MM.1S (cell line): ENCODE data around the gene CDHR1.

Source experiments
- DNase-seq: peaks from one replicate; pipeline ENCODE4 v3.0.0-alpha.2; 2015
- H2AFZ ChIP-seq: fragments of 300-600 bp; sonication (generic); 2 replicates; pipeline ENCODE4 v1.6.0; 2016; ENCODE audit warnings: antibody characterized with exemption, low read length
- H3F3A ChIP-seq: fragments of 300-600 bp; sonication (generic); 2 replicates; pipeline ENCODE4 v1.6.1; 2016; ENCODE audit warnings: mild to moderate bottlenecking, antibody characterized with exemption, low read length, moderate library complexity, mixed read lengths; ENCODE audit not compliant: insufficient read depth
- H3K27ac ChIP-seq: fragments of 300-600 bp; sonication (generic); 2 replicates; pipeline ENCODE4 v1.5.1; 2016; ENCODE audit warnings: mild to moderate bottlenecking, low read length
- H3K27me3 ChIP-seq: fragments of 300-600 bp; sonication (generic); replicated peaks from 2 replicates; pipeline ENCODE4 v1.6.0; 2016; ENCODE audit warnings: low read length; ENCODE audit not compliant: insufficient read depth
- H3K36me3 ChIP-seq: fragments of 300-600 bp; sonication (generic); replicated peaks from 2 replicates; pipeline ENCODE4 v1.6.1; 2016; ENCODE audit warnings: mild to moderate bottlenecking, low read length, mixed read lengths; ENCODE audit not compliant: insufficient read depth
- H3K4me1 ChIP-seq: fragments of 300-600 bp; sonication (generic); 2 replicates; pipeline ENCODE4 v1.6.1; 2016; ENCODE audit warnings: low read length, mixed read lengths
- H3K4me2 ChIP-seq: fragments of 300-600 bp; sonication (generic); 2 replicates; pipeline ENCODE4 v1.6.0; 2016; ENCODE audit warnings: low read depth, low read length
- H3K4me3 ChIP-seq: fragments of 300-600 bp; sonication (generic); 2 replicates; pipeline ENCODE4 v1.5.1; 2016; ENCODE audit warnings: low read length, mixed read lengths
- H3K79me2 ChIP-seq: fragments of 300-600 bp; sonication (generic); 2 replicates; pipeline ENCODE4 v1.6.1; 2016; ENCODE audit warnings: mixed run types, low read length, mixed read lengths
- H3K9ac ChIP-seq: fragments of 300-600 bp; sonication (generic); 2 replicates; pipeline ENCODE4 v1.6.1; 2016; ENCODE audit warnings: low read length, mixed read lengths
- H3K9me2 ChIP-seq: fragments of 300-600 bp; sonication (generic); replicated peaks from 2 replicates; pipeline ENCODE4 v1.6.1; 2016; ENCODE audit warnings: mild to moderate bottlenecking, low read length, mixed read lengths; ENCODE audit not compliant: insufficient read depth
- H3K9me3 ChIP-seq: fragments of 300-600 bp; sonication (generic); replicated peaks from 2 replicates; pipeline ENCODE4 v1.6.1; 2016; ENCODE audit warnings: mild to moderate bottlenecking, low read length, mixed read lengths; ENCODE audit not compliant: insufficient read depth
- H4K20me1 ChIP-seq: fragments of 300-600 bp; sonication (generic); 2 replicates; pipeline ENCODE4 v1.6.1; 2016; ENCODE audit warnings: mild to moderate bottlenecking, low read length, moderate library complexity, mixed read lengths; ENCODE audit not compliant: insufficient read depth
- EZH2 ChIP-seq: fragments of 300-600 bp; sonication (generic); optimal IDR thresholded peaks from 2 replicates; pipeline ENCODE3; 2017; ENCODE audit warnings: low read depth, mild to moderate bottlenecking, antibody characterized with exemption, low read length, mixed read lengths
- EZH2phosphoT487 ChIP-seq: fragments of 300-600 bp; sonication (generic); IDR thresholded peaks from 2 replicates; pipeline ENCODE4 v1.6.1; 2018; ENCODE audit warnings: antibody characterized with exemption, low read length
- TF ChIP-seq, protein P1 (sequence below): fragments of 300-600 bp; sonication (generic); IDR thresholded peaks from 2 replicates; pipeline ENCODE4 v1.5.1; 2016; ENCODE audit warnings: antibody characterized with exemption, low read length, mixed read lengths

CDHR1 gene

DNA sequence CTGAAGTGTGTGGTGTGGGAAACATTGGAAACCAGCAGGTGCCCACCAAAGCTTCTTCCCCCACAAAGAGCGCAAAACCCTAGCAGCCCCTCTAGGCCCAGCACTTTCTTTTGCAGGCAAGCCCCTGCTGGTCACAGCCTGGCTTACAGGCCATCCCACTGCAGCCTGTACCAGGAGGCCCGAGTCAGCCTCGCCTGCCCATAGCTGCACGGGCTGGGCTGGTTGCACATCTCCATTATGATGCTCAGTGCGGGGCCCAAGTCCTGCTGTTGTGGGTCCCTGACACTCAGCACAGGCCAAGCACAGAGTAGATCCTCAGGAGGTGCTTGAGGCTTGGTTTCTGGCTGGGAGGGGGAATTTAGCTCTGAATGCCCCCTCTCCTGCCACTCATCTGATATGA lies 8.0 kb downstream of the CDHR1 start:
- TF ChIP-seq, protein P1, sequence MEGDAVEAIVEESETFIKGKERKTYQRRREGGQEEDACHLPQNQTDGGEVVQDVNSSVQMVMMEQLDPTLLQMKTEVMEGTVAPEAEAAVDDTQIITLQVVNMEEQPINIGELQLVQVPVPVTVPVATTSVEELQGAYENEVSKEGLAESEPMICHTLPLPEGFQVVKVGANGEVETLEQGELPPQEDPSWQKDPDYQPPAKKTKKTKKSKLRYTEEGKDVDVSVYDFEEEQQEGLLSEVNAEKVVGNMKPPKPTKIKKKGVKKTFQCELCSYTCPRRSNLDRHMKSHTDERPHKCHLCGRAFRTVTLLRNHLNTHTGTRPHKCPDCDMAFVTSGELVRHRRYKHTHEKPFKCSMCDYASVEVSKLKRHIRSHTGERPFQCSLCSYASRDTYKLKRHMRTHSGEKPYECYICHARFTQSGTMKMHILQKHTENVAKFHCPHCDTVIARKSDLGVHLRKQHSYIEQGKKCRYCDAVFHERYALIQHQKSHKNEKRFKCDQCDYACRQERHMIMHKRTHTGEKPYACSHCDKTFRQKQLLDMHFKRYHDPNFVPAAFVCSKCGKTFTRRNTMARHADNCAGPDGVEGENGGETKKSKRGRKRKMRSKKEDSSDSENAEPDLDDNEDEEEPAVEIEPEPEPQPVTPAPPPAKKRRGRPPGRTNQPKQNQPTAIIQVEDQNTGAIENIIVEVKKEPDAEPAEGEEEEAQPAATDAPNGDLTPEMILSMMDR, result no peak
- Histone ChIP-seq H3K4me3 (no peak overlapping the region), H3K4me1 (no peaks in the 10 kb centered on the region), H3K9ac (no peak overlapping the region), H2AFZ (no peak overlapping the region), H3K36me3 (no peaks in the 10 kb centered on the region), H4K20me1 (no peaks in the 10 kb centered on the region), H3K79me2 (no peaks in the 10 kb centered on the region), H3K27ac (no peak overlapping the region), H3K9me2 (no peaks in the 10 kb centered on the region), H3K27me3 (no peaks in the 10 kb centered on the region), H3K4me2 (no peak overlapping the region), H3F3A (no peaks in the 10 kb centered on the region), H3K9me3 (no peaks in the 10 kb centered on the region)
- no peak for DNase-seq

DNA sequence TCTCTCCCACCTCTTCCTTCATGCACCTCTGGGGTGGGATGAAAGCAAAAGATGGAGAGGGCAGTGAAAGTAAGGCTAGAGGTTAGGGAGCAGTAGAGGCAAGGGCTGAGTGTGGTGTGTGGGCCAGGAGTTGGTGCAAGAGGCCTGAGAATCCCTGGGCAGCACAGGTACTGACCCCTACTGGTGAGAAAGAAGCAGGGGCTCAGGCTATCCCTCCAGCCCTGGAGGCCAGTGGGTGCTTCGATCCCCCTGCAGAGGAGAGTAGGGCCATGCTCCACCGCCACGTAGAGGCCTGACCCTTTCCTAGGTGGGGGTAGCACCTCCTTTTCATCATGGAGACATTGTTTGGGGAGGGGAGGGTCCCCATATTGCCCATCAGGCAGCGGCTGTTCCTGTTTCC lies 9.8 kb downstream of the CDHR1 start:
- Histone ChIP-seq H3K4me2 (no peak overlapping the region), H3K27ac (no peak overlapping the region), H3F3A (no peaks in the 10 kb centered on the region), H3K9me2 (no peaks in the 10 kb centered on the region), H3K9ac (no peak overlapping the region), H3K4me3 (no peak overlapping the region), H3K4me1 (no peaks in the 10 kb centered on the region), H4K20me1 (no peaks in the 10 kb centered on the region), H3K9me3 (no peaks in the 10 kb centered on the region), H2AFZ (no peak overlapping the region), H3K27me3 (no peaks in the 10 kb centered on the region), H3K36me3 (no peaks in the 10 kb centered on the region), H3K79me2 (no peaks in the 10 kb centered on the region)
- no peak for DNase-seq
- TF ChIP-seq, protein P1, result peak; percentile 45
- no peak for TF ChIP-seq EZH2phosphoT487
- no peak for TF ChIP-seq EZH2

DNA sequence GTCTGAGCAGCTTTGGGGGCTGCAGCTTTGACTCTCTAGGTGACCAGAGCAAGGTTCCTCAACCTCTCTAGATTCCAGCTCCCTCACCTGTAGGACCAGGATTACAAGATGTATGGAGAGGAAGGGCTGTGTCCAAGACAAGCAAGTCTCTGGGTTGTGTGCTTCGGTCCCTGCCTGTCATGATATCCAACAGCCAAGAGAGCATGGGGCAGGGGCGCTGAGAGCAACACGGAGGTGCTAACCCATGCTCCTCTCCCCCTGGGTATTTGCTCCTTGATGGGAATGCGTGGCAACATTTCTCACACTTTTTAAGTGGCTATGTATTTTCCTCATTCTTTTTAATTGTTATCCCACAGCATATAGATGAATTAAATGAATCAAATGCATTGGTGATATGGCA lies 10.3 kb downstream of the CDHR1 start:
- DNase-seq, result no peak
- H3K9me2 ChIP-seq, result no peaks in the 10 kb centered on the region
- TF ChIP-seq, protein P1, result no peak
- TF ChIP-seq EZH2 (no peak), EZH2phosphoT487 (no peak)
- H3K27me3 ChIP-seq, result no peaks in the 10 kb centered on the region
- no peak overlapping the region for H3K27ac ChIP-seq
- H3K79me2 ChIP-seq, result no peaks in the 10 kb centered on the region
- no peaks in the 10 kb centered on the region for H3K9me3 ChIP-seq
- no peaks in the 10 kb centered on the region for H3F3A ChIP-seq
- H3K4me2 ChIP-seq, result no peak overlapping the region
- no peaks in the 10 kb centered on the region for H4K20me1 ChIP-seq
- no peak overlapping the region for H2AFZ ChIP-seq
- no peaks in the 10 kb centered on the region for H3K36me3 ChIP-seq
- H3K4me3 ChIP-seq, result no peak overlapping the region
- no peak overlapping the region for H3K9ac ChIP-seq
- H3K4me1 ChIP-seq, result no peaks in the 10 kb centered on the region
